ELR (cell line): ENCODE data around the gene PNN.
"Not testable (repeated sequence)": the region's sequence is repeated elsewhere in the genome, so short reads cannot be mapped to it uniquely, and the experiment has no call there.

ENCODE experiments used
- DNase-seq: peaks from one replicate; pipeline ENCODE4 v3.0.0-alpha.2; 2015; ENCODE audit warnings: low read depth

The PNN gene

GRCh38 chr14:39174560-39175444 is at the start of gene PNN:
Gene PNN (plus strand): TSS chr14:39175254. CDS start chr14:39175280, 26 bp downstream.
- DNase-seq: peak; percentile 100

- not testable (repeated sequence) for DNase-seq
These were observed 37.2 kb upstream of the PNN start for GRCh38 chr14:39137835-39138234.

- DNase-seq: no peak
These were observed 36.6 kb upstream of the PNN start for GRCh38 chr14:39138440-39138839.

DNA sequence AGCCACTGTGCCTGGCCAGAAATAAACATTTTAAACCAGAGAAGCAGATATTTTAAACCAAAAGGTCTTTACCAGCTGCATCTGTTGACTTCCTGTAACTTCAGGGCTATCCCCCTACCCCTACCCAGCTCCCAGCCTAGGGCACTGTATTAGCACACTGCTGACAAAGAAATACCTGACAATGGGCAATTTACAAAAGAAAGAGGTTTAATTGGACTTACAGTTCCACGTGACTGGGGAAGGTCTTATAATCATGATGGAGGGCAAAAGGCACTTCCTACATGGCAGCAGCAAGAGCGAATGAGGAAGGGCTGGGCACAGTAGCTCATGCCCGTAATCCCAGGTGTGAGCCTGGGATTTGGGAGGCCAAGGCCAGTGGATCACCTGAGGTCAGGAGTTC is 34.9 kb upstream of the PNN start:
- no peak for DNase-seq

DNA sequence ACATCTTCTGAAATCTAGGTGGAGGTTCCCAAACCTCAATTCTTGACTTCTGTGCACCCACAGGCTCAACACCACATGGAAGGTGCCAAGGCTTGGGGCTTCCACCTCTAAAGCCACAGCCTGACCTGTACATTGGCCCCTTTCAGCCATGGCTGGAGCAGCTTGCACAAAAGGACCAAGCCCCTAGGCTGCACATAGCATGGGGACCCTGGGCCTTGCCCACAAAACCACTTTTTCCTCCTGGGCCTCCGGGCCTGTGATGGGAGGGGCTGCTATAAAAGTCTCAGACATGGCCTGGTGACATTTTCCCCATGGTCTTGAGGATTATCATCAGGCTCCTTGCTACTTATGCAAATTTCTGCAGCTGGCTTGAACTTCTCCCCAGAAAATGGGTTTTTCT is 33.4 kb upstream of the PNN start:
- DNase-seq: not testable (repeated sequence)

GRCh38 chr14:39143226-39143625 is 31.8 kb upstream of the PNN start:
- not testable (repeated sequence) for DNase-seq

DNA sequence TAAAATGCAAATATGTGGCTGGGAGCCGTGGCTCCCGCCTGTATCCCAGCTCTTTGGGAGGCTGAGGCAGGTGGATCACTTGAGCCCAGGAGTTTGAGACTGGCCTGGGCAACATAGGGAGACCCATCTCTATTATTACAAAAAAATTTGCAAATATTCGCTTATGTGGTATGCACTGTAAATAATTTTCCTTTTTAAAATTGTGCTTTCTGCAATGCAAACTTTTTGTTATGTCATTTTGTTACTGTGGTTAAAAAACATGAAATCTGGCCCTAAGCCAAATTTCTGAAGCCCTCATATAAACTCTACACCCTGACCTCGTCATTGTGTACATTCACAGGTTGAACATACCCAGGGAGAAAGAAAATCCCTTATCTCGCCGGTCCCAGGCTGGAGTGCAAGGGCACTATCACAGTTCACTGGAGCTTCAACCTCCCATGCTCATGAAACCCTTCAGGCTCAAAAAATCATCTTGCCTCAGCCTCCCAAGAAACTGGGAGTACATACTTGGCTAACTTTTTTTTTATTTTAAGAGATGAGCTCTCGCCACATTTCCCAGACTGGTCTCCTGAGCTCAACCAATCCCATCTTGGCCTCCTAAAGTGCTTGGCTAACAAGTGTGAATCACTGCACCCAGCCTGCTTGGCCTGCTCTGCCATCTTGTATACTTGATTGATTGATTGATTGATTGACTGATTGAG is 29.6 kb upstream of the PNN start:
- no peak for DNase-seq

GRCh38 chr14:39154594-39155189 is 20.4 kb upstream of the PNN start:
- no peak for DNase-seq

GRCh38 chr14:39157491-39157890 is 17.6 kb upstream of the PNN start:
- DNase-seq: no peak

DNA sequence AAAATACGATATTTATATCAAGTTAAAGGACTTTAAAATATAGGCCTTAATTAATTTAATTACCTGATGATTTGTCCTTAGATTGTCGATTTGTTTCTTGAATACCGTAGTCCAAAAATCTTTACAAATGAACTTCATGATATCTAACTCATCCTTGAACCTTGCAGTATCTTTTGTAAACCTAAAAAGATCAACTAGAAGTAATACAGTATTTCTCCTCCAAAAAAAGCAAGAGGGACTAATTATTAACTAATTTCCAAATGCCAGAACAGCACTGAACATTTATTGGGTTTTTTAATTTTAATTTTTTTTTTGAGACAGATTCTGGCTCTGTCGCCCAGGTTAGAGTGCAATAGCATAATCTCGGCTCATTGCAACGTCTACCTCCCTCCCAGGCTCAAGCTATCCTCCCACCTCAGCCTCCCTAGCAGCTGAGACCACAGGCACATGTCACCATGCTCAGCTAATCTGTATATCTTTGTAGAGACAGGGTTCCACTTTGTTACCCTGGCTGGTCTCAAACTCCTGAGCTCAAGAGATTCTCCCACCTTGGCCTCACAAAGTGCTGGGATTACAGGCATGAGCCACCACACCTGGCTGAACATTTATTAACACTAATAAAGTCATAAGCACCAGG is 16.7 kb upstream of the PNN start:
- DNase-seq: no peak

- no peak for DNase-seq
These were observed 14.6 kb upstream of the PNN start for GRCh38 chr14:39160494-39160893.

DNA sequence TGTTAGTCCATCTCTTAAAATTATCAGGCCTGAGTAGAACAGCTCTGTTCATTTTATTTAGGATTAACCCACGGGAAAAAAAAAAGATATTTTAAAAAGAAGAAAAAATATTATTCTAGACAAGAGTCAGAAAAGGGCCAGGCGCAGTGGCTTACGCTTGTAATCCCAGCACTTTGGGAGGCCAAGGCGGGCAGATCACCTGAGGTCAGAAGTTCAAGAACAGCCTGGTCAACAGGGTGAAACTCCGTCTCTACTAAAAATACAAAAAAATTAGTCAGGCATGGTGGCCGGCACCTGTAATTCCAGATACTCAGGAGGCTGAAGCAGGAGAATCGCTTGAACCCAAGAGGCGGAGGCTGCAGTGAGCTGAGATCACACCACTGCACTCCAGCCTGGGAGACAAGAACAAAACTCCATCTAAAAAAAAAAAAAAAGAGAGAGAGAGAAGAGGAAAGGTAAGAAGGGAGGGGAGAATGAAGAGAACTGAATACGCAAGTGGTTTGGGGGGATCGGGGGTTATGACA is 7.2 kb upstream of the PNN start:
- DNase-seq: not testable (repeated sequence)

- no peak for DNase-seq
These were observed 6.5 kb upstream of the PNN start for GRCh38 chr14:39168591-39168990.

- no peak for DNase-seq
These were observed 5.5 kb upstream of the PNN start for GRCh38 chr14:39169541-39169900.

GRCh38 chr14:39173198-39173597 is 1.9 kb upstream of the PNN start:
- no peak for DNase-seq

DNA sequence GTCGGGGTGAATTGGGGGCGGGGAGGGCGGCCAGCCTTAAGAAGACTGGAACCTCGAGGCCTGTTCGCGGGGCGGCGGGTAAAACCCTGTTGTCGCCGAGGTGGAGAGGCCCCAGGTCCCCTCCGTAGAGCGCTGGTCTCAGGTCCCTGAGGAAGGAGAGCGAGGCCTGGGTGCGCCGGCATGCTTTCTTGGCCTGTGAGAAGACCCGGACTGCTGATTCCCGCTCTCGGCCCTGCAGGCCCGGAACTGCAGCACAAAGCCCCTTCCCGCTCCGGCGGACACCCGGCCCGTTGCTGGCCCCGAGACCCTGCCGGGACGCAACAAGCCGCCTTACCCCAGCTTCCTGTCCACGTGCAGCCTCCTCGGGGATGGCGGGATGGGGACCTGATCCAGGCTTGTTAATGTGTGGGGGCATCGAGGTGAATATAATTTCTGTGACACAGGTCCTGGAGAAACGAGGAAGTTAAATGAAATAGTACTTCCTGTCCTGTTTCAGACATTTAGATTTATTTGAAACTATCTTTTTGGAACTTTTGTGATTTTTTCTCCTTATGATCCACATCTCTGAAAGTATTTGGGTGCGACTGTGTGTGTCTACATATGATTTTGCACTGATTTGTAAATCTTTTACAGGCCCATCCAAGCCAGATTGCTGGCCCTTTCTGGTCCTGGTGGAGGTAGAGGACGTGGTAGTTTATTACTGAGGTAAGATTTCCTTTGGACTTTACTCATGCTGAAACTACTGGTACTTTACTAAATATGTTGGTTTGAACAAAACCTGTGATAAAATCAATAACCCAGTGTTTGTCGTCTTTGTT is 600 bp downstream of the PNN start:
- peak; percentile 60 for DNase-seq

DNA sequence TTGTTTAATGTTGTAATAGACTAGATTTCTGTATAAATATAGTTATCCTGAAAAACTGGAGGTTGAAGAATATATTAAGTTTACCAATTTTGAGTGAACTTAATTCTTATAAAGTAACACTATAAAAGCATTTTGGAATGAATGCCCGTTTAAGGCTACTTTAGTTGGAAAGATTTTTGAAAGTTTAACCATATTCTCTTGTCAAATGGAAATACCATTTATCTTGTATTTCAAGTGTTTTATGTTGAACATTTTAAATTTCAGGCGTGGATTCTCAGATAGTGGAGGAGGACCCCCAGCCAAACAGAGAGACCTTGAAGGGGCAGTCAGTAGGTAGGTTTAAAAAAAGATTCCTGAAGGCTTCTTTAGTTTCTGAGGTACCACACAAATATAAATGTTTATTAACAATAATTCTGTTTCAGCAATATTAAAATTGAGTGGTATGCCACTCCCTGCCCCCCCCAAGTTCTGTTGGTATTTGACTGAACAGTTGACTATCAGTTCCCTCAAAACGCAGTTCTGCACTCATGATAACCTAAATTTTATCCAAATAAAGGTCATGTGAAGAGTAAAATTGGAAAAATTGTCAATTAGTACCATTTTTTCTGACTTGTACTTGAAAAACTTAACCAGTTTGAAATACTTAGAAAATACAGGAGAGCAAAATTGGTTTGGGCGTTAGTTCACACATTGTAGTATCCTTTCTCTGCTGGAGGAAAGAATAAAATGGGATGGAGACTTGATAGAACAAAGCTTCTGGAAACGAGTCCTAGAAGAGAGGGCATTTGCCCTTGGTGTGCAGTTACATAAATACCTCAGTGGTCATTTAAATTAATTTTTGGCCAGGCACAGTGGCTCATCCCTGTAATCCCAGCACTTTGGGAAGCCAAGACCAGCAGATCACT is 1.5 kb downstream of the PNN start:
- DNase-seq: no peak

GRCh38 chr14:39177168-39177545 is 2.1 kb downstream of the PNN start:
- no peak for DNase-seq

GRCh38 chr14:39179042-39179441 is 4.0 kb downstream of the PNN start:
- no peak for DNase-seq

DNA sequence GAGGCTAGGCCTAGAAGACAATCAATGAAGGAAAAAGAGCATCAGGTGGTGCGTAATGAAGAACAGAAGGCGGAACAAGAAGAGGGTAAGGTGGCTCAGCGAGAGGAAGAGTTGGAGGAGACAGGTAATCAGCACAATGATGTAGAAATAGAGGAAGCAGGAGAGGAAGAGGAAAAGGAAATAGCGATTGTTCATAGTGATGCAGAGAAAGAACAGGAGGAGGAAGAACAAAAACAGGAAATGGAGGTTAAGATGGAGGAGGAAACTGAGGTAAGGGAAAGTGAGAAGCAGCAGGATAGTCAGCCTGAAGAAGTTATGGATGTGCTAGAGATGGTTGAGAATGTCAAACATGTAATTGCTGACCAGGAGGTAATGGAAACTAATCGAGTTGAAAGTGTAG is 5.5 kb downstream of the PNN start:
- no peak for DNase-seq
